Sigmoid colon (tissue), 4 donors: Measurements from ENCODE around the gene DEFB129.

Source experiments
- EP300 ChIP-seq, 4 donors: sonication (generic); formaldehyde crosslinking; IDR thresholded peaks; one replicate each; pipeline ENCODE4 v1.6.1; 2017; ENCODE audit warnings: antibody characterized with exemption in 4 of 4
- POLR2A ChIP-seq, 2 donors: fragments of 450-650 bp; IDR thresholded peaks; one replicate each; pipeline ENCODE4 v1.6.1; 2016; ENCODE audit warnings: antibody characterized with exemption in 2 of 2, mild to moderate bottlenecking in 2 of 2, moderate library complexity in 2 of 2
- POLR2AphosphoS5 ChIP-seq, 4 donors: sonication (generic); formaldehyde crosslinking; IDR thresholded peaks; one replicate each; pipeline ENCODE4 v1.6.1; 2017; ENCODE audit warnings: antibody characterized with exemption in 4 of 4
- TF ChIP-seq, protein P1 (sequence below), 4 experiments: fragments of 450-650 bp in 3 of 4; fragments of 200-600 bp in 1 of 4; IDR thresholded peaks; one replicate each; pipeline ENCODE4 v1.5.1; 2016 to 2019; ENCODE audit warnings: antibody characterized with exemption in 4 of 4, mild to moderate bottlenecking in 3 of 4, moderate library complexity in 2 of 4

DNA sequence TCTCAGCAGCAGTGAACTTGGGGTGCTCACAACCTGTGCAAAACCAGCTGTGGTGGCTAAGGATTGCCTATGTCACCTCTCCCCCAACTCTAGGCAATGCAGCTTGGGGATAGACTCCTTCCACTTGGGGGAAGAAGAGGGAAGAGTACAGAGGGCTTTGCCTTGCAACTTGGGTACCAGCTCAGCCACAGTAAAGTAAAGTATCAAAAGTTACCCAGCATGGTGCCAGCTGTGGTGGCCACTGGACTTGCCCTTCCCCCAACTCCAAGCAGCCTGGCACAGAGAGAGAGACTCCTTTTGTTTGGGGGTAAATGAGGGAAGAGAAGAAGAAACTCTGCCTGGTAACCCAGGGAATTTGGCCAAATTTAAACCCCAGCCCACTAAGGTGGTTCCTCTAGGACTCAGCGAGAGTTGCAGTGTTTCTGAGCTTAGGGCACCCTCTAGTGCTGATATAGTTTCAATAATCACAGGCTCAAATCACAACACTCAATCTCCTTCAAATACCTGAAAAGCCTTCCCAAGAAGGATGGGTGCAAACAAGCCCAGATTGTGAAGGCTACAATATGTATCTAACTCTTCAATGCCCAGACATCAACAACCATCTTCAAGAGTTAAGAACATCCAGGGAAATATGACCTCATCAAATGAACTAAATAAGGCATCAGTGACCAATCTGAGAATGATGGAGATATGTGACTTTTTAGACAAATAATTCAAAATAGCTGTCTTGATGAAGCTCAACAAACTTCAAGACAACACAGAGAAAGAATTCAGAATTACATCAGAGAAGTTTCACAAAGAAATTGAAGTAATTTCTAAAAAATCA is 7.6 kb upstream of the DEFB129 start:
- TF ChIP-seq EP300 (IDR thresholded peaks at IDR 0.05) (no peak), POLR2AphosphoS5 (IDR thresholded peaks at IDR 0.05) (no peak), POLR2A (IDR thresholded peaks at IDR 0.05) (no peak)
- TF ChIP-seq, protein P1, sequence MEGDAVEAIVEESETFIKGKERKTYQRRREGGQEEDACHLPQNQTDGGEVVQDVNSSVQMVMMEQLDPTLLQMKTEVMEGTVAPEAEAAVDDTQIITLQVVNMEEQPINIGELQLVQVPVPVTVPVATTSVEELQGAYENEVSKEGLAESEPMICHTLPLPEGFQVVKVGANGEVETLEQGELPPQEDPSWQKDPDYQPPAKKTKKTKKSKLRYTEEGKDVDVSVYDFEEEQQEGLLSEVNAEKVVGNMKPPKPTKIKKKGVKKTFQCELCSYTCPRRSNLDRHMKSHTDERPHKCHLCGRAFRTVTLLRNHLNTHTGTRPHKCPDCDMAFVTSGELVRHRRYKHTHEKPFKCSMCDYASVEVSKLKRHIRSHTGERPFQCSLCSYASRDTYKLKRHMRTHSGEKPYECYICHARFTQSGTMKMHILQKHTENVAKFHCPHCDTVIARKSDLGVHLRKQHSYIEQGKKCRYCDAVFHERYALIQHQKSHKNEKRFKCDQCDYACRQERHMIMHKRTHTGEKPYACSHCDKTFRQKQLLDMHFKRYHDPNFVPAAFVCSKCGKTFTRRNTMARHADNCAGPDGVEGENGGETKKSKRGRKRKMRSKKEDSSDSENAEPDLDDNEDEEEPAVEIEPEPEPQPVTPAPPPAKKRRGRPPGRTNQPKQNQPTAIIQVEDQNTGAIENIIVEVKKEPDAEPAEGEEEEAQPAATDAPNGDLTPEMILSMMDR (IDR thresholded peaks at IDR 0.05) = no peak
